Measurements from ENCODE around the gene PRKCA.

DNA sequence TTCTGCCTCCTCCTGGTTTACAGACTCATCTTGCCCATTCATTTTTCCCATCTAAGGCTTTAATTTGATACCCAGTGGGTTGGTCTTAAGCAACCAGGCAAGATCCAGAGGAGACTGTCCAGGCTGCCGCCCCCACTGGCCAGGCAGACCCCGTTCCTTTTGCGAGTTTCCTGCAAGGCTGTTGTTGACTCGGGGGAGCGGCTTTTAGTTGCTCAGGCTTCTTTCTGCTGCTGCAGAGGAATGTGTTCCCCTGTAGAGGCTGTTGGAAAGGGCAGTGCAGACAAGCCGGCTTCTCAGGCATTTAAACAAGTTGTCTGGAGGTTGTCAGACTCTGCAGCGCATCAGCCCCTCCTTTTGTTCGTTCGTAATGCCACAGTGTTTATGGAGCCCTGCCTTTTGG, 231.2 kb downstream of the PRKCA start:
- TF ChIP-seq GATA2 (IDR thresholded peaks at IDR 0.05; ENCODE audit: low read depth, low read length) = no peak
- TF ChIP-seq GATA3 (IDR thresholded peaks at IDR 0.05; ENCODE audit: low read depth, low read length) = no peak

All from SH-SY5Y (cell line).